HepG2 (cell line): ENCODE measurements around the gene TAS2R19. TPM values are rescaled to one million over a fixed set of nuclear protein-coding genes. Genes with fewer than 3 reads are reported as not detected.

Source experiments
- AFF4 ChIP-seq: sonication (generic); formaldehyde crosslinking; IDR thresholded peaks from 2 replicates; pipeline ENCODE4 v1.4.0; 2020; ENCODE audit warnings: missing genetic modification reagents
- ASH2L ChIP-seq: fragments of 300-600, 200-600 bp; sonication (generic); IDR thresholded peaks from 2 replicates; pipeline ENCODE4 v1.7.0; 2017; ENCODE audit warnings: low read depth, mild to moderate bottlenecking, moderate library complexity, mixed read lengths, low read length; ENCODE audit not compliant: insufficient read length
- BRD4 ChIP-seq: sonication (generic); formaldehyde crosslinking; IDR thresholded peaks from 2 replicates; pipeline ENCODE4 v1.4.0; 2020; ENCODE audit warnings: missing genetic modification reagents
- CHD2 ChIP-seq: IDR thresholded peaks from 2 replicates; pipeline ENCODE4 v1.6.1; 2011; ENCODE audit warnings: low read depth, low read length, improper control_type of control experiment
- HOXA3 ChIP-seq: sonication (generic); formaldehyde crosslinking; IDR thresholded peaks from 2 replicates; pipeline ENCODE4 v1.5.0; 2020; ENCODE audit warnings: missing genetic modification reagents
- KDM5B ChIP-seq: sonication (generic); formaldehyde crosslinking; IDR thresholded peaks from 2 replicates; pipeline ENCODE4 v1.4.0; 2020; ENCODE audit warnings: missing genetic modification reagents, mild to moderate bottlenecking, borderline replicate concordance
- KLF15 ChIP-seq: sonication (generic); formaldehyde crosslinking; IDR thresholded peaks from 2 replicates; pipeline ENCODE4 v1.8.1; 2023; ENCODE audit warnings: borderline replicate concordance, mild to moderate bottlenecking, inconsistent platforms, missing genetic modification reagents, mixed read lengths
- MED13 ChIP-seq: sonication (generic); formaldehyde crosslinking; IDR thresholded peaks from 2 replicates; pipeline ENCODE4 v1.5.0; 2020; ENCODE audit warnings: missing genetic modification reagents
- NRL ChIP-seq: sonication (generic); formaldehyde crosslinking; IDR thresholded peaks from 2 replicates; pipeline ENCODE4 v1.5.0; 2020; ENCODE audit warnings: missing genetic modification reagents, mild to moderate bottlenecking, moderate library complexity, borderline replicate concordance
- PCBP2 ChIP-seq: fragments of 200-400 bp; formaldehyde crosslinking; optimal IDR thresholded peaks from 2 replicates; pipeline ENCODE3; 2018; ENCODE audit warnings: low read length, low read depth; ENCODE audit not compliant: poor library complexity, severe bottlenecking
- RNF219 ChIP-seq: sonication (generic); formaldehyde crosslinking; IDR thresholded peaks from 2 replicates; pipeline ENCODE4 v1.5.0; 2020; ENCODE audit warnings: mild to moderate bottlenecking, missing genetic modification reagents
- SCMH1 ChIP-seq: sonication (generic); formaldehyde crosslinking; IDR thresholded peaks from 2 replicates; pipeline ENCODE4 v1.9.0; 2021; ENCODE audit warnings: missing genetic modification reagents, mild to moderate bottlenecking, borderline replicate concordance
- SETDB1 ChIP-seq: sonication (generic); formaldehyde crosslinking; IDR thresholded peaks from 2 replicates; pipeline ENCODE4 v1.5.1; 2020; ENCODE audit warnings: missing genetic modification reagents, mild to moderate bottlenecking, borderline replicate concordance
- SOX5 ChIP-seq: IDR thresholded peaks from 2 replicates; pipeline ENCODE4 v1.6.1; 2016; ENCODE audit warnings: borderline replicate concordance
- U2AF2 ChIP-seq: fragments of 200-400 bp; formaldehyde crosslinking; IDR thresholded peaks from 2 replicates; pipeline ENCODE4 v1.6.1; 2017; ENCODE audit warnings: low read depth, mild to moderate bottlenecking, low read length
- ZFP1 ChIP-seq: IDR thresholded peaks from 2 replicates; pipeline ENCODE4 v1.6.1; 2016
- ZNF10 ChIP-seq: sonication (generic); formaldehyde crosslinking; IDR thresholded peaks from 2 replicates; pipeline ENCODE4 v1.4.0; 2020; ENCODE audit warnings: mild to moderate bottlenecking, low read depth, missing genetic modification reagents, borderline replicate concordance
- ZNF333 ChIP-seq: sonication (generic); formaldehyde crosslinking; IDR thresholded peaks from 2 replicates; pipeline ENCODE4 v1.4.0; 2020; ENCODE audit warnings: mild to moderate bottlenecking, missing genetic modification reagents, borderline replicate concordance
- ZNF563 ChIP-seq: sonication (generic); formaldehyde crosslinking; IDR thresholded peaks from 2 replicates; pipeline ENCODE4 v1.8.0; 2022; ENCODE audit warnings: mild to moderate bottlenecking, moderate library complexity, missing genetic modification reagents
- ZNF761 ChIP-seq: sonication (generic); formaldehyde crosslinking; conservative IDR thresholded peaks from 2 replicates; pipeline ENCODE4 v1.4.0; 2020; ENCODE audit warnings: mild to moderate bottlenecking, missing genetic modification reagents
- ZSCAN30 ChIP-seq: sonication (generic); formaldehyde crosslinking; IDR thresholded peaks from 2 replicates; pipeline ENCODE4 v1.5.0; 2020; ENCODE audit warnings: mild to moderate bottlenecking, missing genetic modification reagents
- polyA plus RNA-seq, 8 experiments: library from polyadenylated mRNA; depleted of rRNA in 3 of 8; stranded (reverse) in 7 of 8; unstranded in 1 of 8; fragments of >200 nt; fragmentation: Illumina TruSeq in 4 of 8; extraction: Trizol in 4 of 8; gene quantifications; 2 replicates each; pipeline versions ENCODE4 v1.2.1 to v1.2.3, GENCODE V29; 2011 to 2016; ENCODE audit warnings: low read depth in 4 of 8, missing spikeins in 1 of 8, mixed read lengths in 1 of 8; ENCODE audit not compliant: insufficient read depth in 1 of 8
- total RNA-seq, 5 experiments: library from RNA; depleted of rRNA; stranded (reverse); fragments of >200 nt; fragmentation: Illumina TruSeq; extraction: Trizol; gene quantifications; 2 replicates each; pipeline ENCODE4 v1.2.3, GENCODE V29; 2016; ENCODE audit warnings: low read depth in 1 of 5
- TF ChIP-seq, protein P1 (sequence below): IDR thresholded peaks from 2 replicates; pipeline ENCODE4 v1.6.1; 2016

TAS2R19 gene
- total and polyA plus RNA-seq, 2 of the 13 experiments (the other 11 are each of a cell fraction or from before 2014, with no cell fraction given): 0.62 to 5.3 TPM

DNA sequence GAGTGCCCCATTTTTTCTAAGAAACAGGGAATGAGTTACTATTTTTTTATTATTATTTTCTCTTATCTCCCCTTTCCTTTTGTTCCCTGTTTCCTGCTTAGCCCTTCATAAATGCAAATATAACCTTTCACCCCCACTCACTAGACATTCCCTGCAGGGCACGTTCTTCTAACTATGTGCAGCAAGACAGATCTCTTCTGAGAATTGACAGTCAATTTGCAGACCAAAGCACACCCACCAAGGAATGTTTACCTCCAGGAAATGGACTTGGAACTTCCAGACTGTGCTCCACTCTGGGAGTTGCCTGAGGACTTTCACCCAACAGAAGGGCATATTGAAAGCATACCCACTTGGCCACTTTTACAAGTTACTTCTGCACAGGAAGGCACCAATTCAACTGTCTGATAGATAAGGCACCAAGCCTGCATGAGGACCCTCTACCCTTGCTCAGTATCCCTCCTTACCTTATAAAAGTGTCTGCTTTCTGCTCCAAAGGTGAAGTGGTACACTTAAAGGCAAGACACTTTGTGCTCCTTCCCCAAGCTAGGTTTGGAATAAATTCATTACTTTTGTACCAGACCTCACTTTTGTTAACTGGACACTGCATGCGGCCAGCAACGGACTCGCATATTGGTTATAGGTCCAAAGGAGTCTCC is 6.5 kb downstream of the TAS2R19 start (continued):
- peak; percentile 96 for TF ChIP-seq SOX5 (CRISPR knock-in tag)
- TF ChIP-seq PCBP2: no peak
- TF ChIP-seq MED13 (CRISPR knock-in tag): no peak
- no peak for TF ChIP-seq KLF15 (CRISPR knock-in tag)
- TF ChIP-seq ZNF563 (CRISPR knock-in tag): no peak
- TF ChIP-seq NRL: no peak
- TF ChIP-seq RNF219 (CRISPR knock-in tag): no peak
- TF ChIP-seq, protein P1, sequence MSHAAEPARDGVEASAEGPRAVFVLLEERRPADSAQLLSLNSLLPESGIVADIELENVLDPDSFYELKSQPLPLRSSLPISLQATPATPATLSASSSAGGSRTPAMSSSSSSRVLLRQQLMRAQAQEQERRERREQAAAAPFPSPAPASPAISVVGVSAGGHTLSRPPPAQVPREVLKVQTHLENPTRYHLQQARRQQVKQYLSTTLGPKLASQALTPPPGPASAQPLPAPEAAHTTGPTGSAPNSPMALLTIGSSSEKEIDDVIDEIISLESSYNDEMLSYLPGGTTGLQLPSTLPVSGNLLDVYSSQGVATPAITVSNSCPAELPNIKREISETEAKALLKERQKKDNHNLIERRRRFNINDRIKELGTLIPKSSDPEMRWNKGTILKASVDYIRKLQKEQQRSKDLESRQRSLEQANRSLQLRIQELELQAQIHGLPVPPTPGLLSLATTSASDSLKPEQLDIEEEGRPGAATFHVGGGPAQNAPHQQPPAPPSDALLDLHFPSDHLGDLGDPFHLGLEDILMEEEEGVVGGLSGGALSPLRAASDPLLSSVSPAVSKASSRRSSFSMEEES (CRISPR knock-in tag): peak; percentile 64; the same call in 1 of the 2 replicates
- no peak for TF ChIP-seq ASH2L
- TF ChIP-seq SCMH1 (CRISPR knock-in tag): no peak
- TF ChIP-seq ZNF761: no peak
- TF ChIP-seq AFF4 (CRISPR knock-in tag): no peak
- TF ChIP-seq BRD4 (CRISPR knock-in tag): no peak
- peak; percentile 41; the same call in 1 of the 2 replicates for TF ChIP-seq ZFP1 (CRISPR knock-in tag)
- TF ChIP-seq CHD2: no peak
- no peak for TF ChIP-seq ZSCAN30 (CRISPR knock-in tag)
- 0 out of 2 replicates have a peak, but pooled peaks have one; percentile 41 for TF ChIP-seq SETDB1 (CRISPR knock-in tag)
- no peak for TF ChIP-seq U2AF2
- no peak for TF ChIP-seq ZNF333 (CRISPR knock-in tag)
- TF ChIP-seq HOXA3: peak; percentile 46; the same call in 1 of the 2 replicates
- TF ChIP-seq KDM5B (CRISPR knock-in tag): no peak
- TF ChIP-seq ZNF10: no peak
